SK-N-SH (cell line): ENCODE data around the gene CLEC2D. TPM values are rescaled to one million over a fixed set of nuclear protein-coding genes. Genes with fewer than 3 reads are reported as not detected.
"Not testable (repeated sequence)": the region's sequence is repeated elsewhere in the genome, so short reads cannot be mapped to it uniquely, and the experiment has no call there.

Experiments
- CTCF ChIA-PET: fragments of 300-600, 350-600 bp; formaldehyde crosslinking; extraction: SDS; loops from one replicate; lab custom pipeline; 2021; lab: Yijun Ruan, JAX
- POLR2A ChIA-PET: fragments of 350-600 bp; sonication (Branson Sonifier 250); formaldehyde crosslinking; extraction: SDS; loops from one replicate; lab custom pipeline; 2020; ENCODE audit warnings: antibody characterized with exemption, inconsistent platforms; lab: Yijun Ruan, JAX
- DNase-seq: peaks from one replicate; pipeline ENCODE4 v3.0.0; 2012
- H2AFZ ChIP-seq: fragments of 200-600 bp; sonication (generic); 2 replicates; pipeline ENCODE4 v1.8.1; 2016; ENCODE audit warnings: antibody characterized with exemption, mild to moderate bottlenecking, low read depth
- H3F3A ChIP-seq: fragments of 200-600 bp; sonication (generic); replicated peaks from 2 replicates; pipeline ENCODE3; 2016; ENCODE audit warnings: antibody characterized with exemption, mild to moderate bottlenecking; ENCODE audit not compliant: insufficient read depth
- H3K27ac ChIP-seq, 2 experiments: fragments of 200-500 bp in 1 of 2; fragments of 200-600 bp in 1 of 2; sonication (Bioruptor generic) in 1 of 2; sonication (generic), shearing (Covaris generic) in 1 of 2; 2 replicates each; pipeline versions ENCODE4 v1.5.1 to v1.6.1; 2014 to 2016; ENCODE audit warnings: low read depth in 2 of 2, inconsistent platforms in 1 of 2, low read length in 1 of 2, mild to moderate bottlenecking in 1 of 2, mixed read lengths in 1 of 2
- H3K27me3 ChIP-seq: fragments of 200-600 bp; sonication (generic), shearing (Covaris generic); 2 replicates; pipeline ENCODE4 v1.6.1; 2016; ENCODE audit warnings: mixed run types; ENCODE audit not compliant: insufficient read depth
- H3K36me3 ChIP-seq, 2 experiments: fragments of 200-500 bp in 1 of 2; fragments of 200-600 bp in 1 of 2; sonication (Bioruptor generic) in 1 of 2; sonication (generic) in 1 of 2; replicated peaks in 1 of 2; 2 replicates each; pipeline versions ENCODE3 to v1.5.1; 2014 to 2016; ENCODE audit warnings: low read length in 1 of 2, mild to moderate bottlenecking in 1 of 2; ENCODE audit not compliant: insufficient read depth in 2 of 2, control insufficient read depth in 1 of 2
- H3K4me1 ChIP-seq, 2 experiments: fragments of 200-500 bp in 1 of 2; fragments of 200-600 bp in 1 of 2; sonication (Bioruptor generic) in 1 of 2; sonication (generic), shearing (Covaris generic) in 1 of 2; 2 replicates each; pipeline versions ENCODE4 v1.5.1 to v1.6.1; 2014 to 2016; ENCODE audit warnings: low read depth in 1 of 2, low read length in 1 of 2, mixed run types in 1 of 2; ENCODE audit not compliant: insufficient read depth in 2 of 2, control insufficient read depth in 1 of 2
- H3K4me2 ChIP-seq: fragments of 200-600 bp; sonication (generic), shearing (Covaris generic); 2 replicates; pipeline ENCODE4 v1.6.1; 2017; ENCODE audit warnings: mixed run types
- H3K4me3 ChIP-seq, 2 experiments: fragments of 200-500 bp in 1 of 2; fragments of 200-600 bp in 1 of 2; sonication (Bioruptor generic) in 1 of 2; sonication (generic), shearing (Covaris generic) in 1 of 2; 2 replicates each; pipeline versions ENCODE4 v1.5.1 to v1.8.1; 2014 to 2016; ENCODE audit warnings: low read depth in 2 of 2, inconsistent platforms in 1 of 2, low read length in 1 of 2, mild to moderate bottlenecking in 1 of 2, mixed read lengths in 1 of 2, moderate library complexity in 1 of 2
- H3K79me2 ChIP-seq: fragments of 200-600 bp; sonication (generic); 2 replicates; pipeline ENCODE4 v1.8.1; 2017; ENCODE audit warnings: mild to moderate bottlenecking; ENCODE audit not compliant: insufficient read depth
- H3K9ac ChIP-seq: fragments of 200-600 bp; sonication (generic); 2 replicates; pipeline ENCODE4 v1.6.1; 2017; ENCODE audit warnings: mixed run types
- H3K9me2 ChIP-seq: fragments of 200-600 bp; sonication (generic); 2 replicates; pipeline ENCODE4 v1.6.1; 2017; ENCODE audit warnings: mixed run types
- H3K9me3 ChIP-seq: fragments of 200-600 bp; sonication (generic); 2 replicates; pipeline ENCODE4 v1.6.1; 2017; ENCODE audit warnings: mixed run types, mild to moderate bottlenecking, moderate library complexity
- H4K20me1 ChIP-seq: fragments of 200-600 bp; sonication (generic); 2 replicates; pipeline ENCODE4 v1.6.1; 2017; ENCODE audit warnings: mild to moderate bottlenecking, mixed run types; ENCODE audit not compliant: insufficient read depth
- ELF1 ChIP-seq: IDR thresholded peaks from 2 replicates; pipeline ENCODE4 v1.4.0; 2012
- FOSL2 ChIP-seq: IDR thresholded peaks from 2 replicates; pipeline ENCODE4 v1.4.0; 2012; ENCODE audit warnings: low read depth, mild to moderate bottlenecking, moderate library complexity, borderline replicate concordance
- FOXJ3 ChIP-seq: sonication (generic); formaldehyde crosslinking; IDR thresholded peaks from 2 replicates; pipeline ENCODE4 v1.5.1; 2020; ENCODE audit warnings: mild to moderate bottlenecking, missing genetic modification reagents
- FOXM1 ChIP-seq: IDR thresholded peaks from 2 replicates; pipeline ENCODE4 v1.4.0; 2012; ENCODE audit warnings: low read depth, mild to moderate bottlenecking
- IRF3 ChIP-seq: fragments of 150-350 bp; IDR thresholded peaks from 2 replicates; pipeline ENCODE4 v1.6.1; 2016; ENCODE audit warnings: mild to moderate bottlenecking, low read depth, low read length
- JUND ChIP-seq: IDR thresholded peaks from 2 replicates; pipeline ENCODE4 v1.4.0; 2012
- PBX3 ChIP-seq: IDR thresholded peaks from 2 replicates; pipeline ENCODE4; 2012
- POLR2AphosphoS5 ChIP-seq: IDR thresholded peaks from 2 replicates; pipeline ENCODE4 v1.6.1; 2012; ENCODE audit warnings: low read depth, low read length
- RCOR1 ChIP-seq: fragments of 150-350 bp; IDR thresholded peaks from 2 replicates; pipeline ENCODE4 v1.6.1; 2017; ENCODE audit warnings: antibody characterized with exemption, low read length
- REST ChIP-seq: IDR thresholded peaks from 2 replicates; pipeline ENCODE4 v1.6.1; 2012; ENCODE audit warnings: mild to moderate bottlenecking, low read depth, low read length, moderate library complexity
- RFX5 ChIP-seq: IDR thresholded peaks from 2 replicates; pipeline ENCODE4 v1.6.1; 2012; ENCODE audit warnings: mild to moderate bottlenecking, improper control_type of control experiment, low read length
- RXRA ChIP-seq: IDR thresholded peaks from 2 replicates; pipeline ENCODE4 v1.4.0; 2012; ENCODE audit warnings: low read depth, mild to moderate bottlenecking, borderline replicate concordance
- SMC3 ChIP-seq: IDR thresholded peaks from 2 replicates; pipeline ENCODE4 v1.6.1; 2012; ENCODE audit warnings: low read depth, low read length, improper control_type of control experiment
- TEAD4 ChIP-seq: IDR thresholded peaks from 2 replicates; pipeline ENCODE4 v1.4.0; 2012; ENCODE audit warnings: mild to moderate bottlenecking, borderline replicate concordance; ENCODE audit not compliant: insufficient read depth
- USF1 ChIP-seq: IDR thresholded peaks from 2 replicates; pipeline ENCODE4 v1.4.0; 2012; ENCODE audit warnings: low read depth, borderline replicate concordance
- USF2 ChIP-seq: fragments of 150-350 bp; IDR thresholded peaks from 2 replicates; pipeline ENCODE4 v1.6.1; 2017; ENCODE audit warnings: antibody characterized with exemption, low read length, low read depth, borderline replicate concordance
- YY1 ChIP-seq: IDR thresholded peaks from 2 replicates; pipeline ENCODE4 v1.4.0; 2012; ENCODE audit warnings: low read depth, mild to moderate bottlenecking
- WGBS: methylation state at CpG from one replicate; pipeline ENCODE4 v1.1.6; 2017; ENCODE audit warnings: low lambda C conversion rate; 5-methylcytosine and 5-hydroxymethylcytosine counted together
- polyA plus RNA-seq, 3 experiments: library from polyadenylated mRNA; depleted of rRNA; stranded (reverse); fragments of >200 nt; gene quantifications; 2 replicates each; pipeline ENCODE4 v1.2.3, GENCODE V29; 2012

CLEC2D gene
- polyA plus RNA-seq, 1 of the 3 experiments (the other 2 are of a cell fraction), result 0.81 TPM

DNA sequence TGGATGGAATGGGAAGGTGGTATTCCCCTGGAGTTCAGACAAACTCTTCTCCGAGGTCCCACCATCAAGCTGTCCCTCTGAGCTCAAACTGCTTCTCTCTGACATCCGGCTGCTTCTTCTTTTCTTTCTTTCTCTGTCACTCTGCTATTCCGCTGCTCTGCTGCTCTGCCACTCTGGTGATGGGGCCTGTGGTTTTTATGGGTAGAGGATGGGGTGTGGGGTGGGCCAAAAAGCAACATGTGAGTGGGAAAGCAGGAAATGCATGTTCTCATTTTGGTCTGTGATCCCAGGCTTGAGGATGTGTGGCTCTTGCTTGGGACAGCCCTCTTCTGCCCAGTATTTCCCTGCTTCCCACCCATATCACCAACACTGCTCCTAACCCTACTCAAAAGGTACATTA lies 32.7 kb downstream of the CLEC2D start:
- Histone ChIP-seq H3K9me3 (no peaks in the 10 kb centered on the region), H3K27ac (no peak overlapping the region), H3K4me3 (no peak overlapping the region), H4K20me1 (no peaks in the 10 kb centered on the region), H2AFZ (no peak overlapping the region), H3K36me3 (no peaks in the 10 kb centered on the region), H3K4me1 (no peaks in the 10 kb centered on the region), H3K9me2 (no peaks in the 10 kb centered on the region), H3F3A (no peaks in the 10 kb centered on the region), H3K9ac (no peak overlapping the region), H3K4me2 (no peak overlapping the region), H3K27me3 (no peaks in the 10 kb centered on the region), H3K79me2 (no peaks in the 10 kb centered on the region)
- DNase-seq, result no peak
- POLR2A ChIA-PET, result no interaction called here
- TF ChIP-seq FOXM1 (no peak), YY1 (no peak), RXRA (no peak), RCOR1 (no peak), ELF1 (no peak), IRF3 (no peak), RFX5 (no peak), TEAD4 (no peak), SMC3 (no peak), REST (no peak), POLR2AphosphoS5 (no peak), JUND (no peak), FOXJ3 (CRISPR knock-in tag) (no peak), USF2 (no peak), USF1 (no peak), PBX3 (no peak), FOSL2 (no peak)
- 10% methylated on average over 3 of the region's 3 CpGs for WGBS
- CTCF ChIA-PET, result no interaction called here

GRCh38 chr12:9704561-9704960 lies 35.0 kb downstream of the CLEC2D start:
- POLR2A ChIA-PET, H4K20me1 ChIP-seq: not testable (repeated sequence)
- WGBS, result 11% methylated on average over 5 of the region's 5 CpGs

More at GRCh38 chr12:9704561-9704960, 35.0 kb downstream of the CLEC2D start:
- H3F3A ChIP-seq, H3K4me2 ChIP-seq, H3K9me2 ChIP-seq, H3K27me3 ChIP-seq, H2AFZ ChIP-seq, H3K9me3 ChIP-seq, H3K4me3 ChIP-seq, H3K9ac ChIP-seq, CTCF ChIA-PET, H3K27ac ChIP-seq, DNase-seq, H3K79me2 ChIP-seq, H3K36me3 ChIP-seq, H3K4me1 ChIP-seq: not testable (repeated sequence)
